Bronchial epithelial cell (primary cell): ENCODE measurements around the gene ZSWIM8. TPM values are rescaled to one million over a fixed set of nuclear protein-coding genes. Genes with fewer than 3 reads are reported as not detected.
A peak's percentile ranks its signal among the peaks of the same experiment; 100 is the strongest.

Source experiments
- DNase-seq: peaks from one replicate; pipeline ENCODE4 v3.0.0-alpha.2; 2010; ENCODE audit warnings: low read depth
- FAIRE-seq: peaks from 2 replicates; lab custom pipeline; 2011; peaks lifted over from hg19 to GRCh38; lab: Jason Lieb, UNC
- H3K27me3 ChIP-seq: 2 replicates; pipeline ENCODE4 v1.5.1; 2011; ENCODE audit warnings: low read length; ENCODE audit not compliant: control insufficient read depth, insufficient read depth
- H3K36me3 ChIP-seq: 2 replicates; pipeline ENCODE4 v1.5.1; 2011; ENCODE audit warnings: low read length; ENCODE audit not compliant: control insufficient read depth, insufficient read depth
- H3K4me3 ChIP-seq: 2 replicates; pipeline ENCODE4 v1.5.1; 2011; ENCODE audit warnings: mild to moderate bottlenecking, low read depth, low read length, control low read depth
- total RNA-seq: library from RNA; depleted of rRNA; stranded (reverse); fragments of >200 nt; gene quantifications from 2 replicates; pipeline ENCODE4 v1.2.1, GENCODE V29; 2014
- TF ChIP-seq, protein P1 (sequence below): IDR thresholded peaks from 2 replicates; pipeline ENCODE4 v1.5.1; 2011; ENCODE audit warnings: mild to moderate bottlenecking, moderate library complexity, low read length, control low read depth, inconsistent platforms; ENCODE audit not compliant: insufficient read depth, severe bottlenecking

ZSWIM8 gene
- total RNA-seq, 1 donor from 2014 or later, result 27.1 TPM

DNA sequence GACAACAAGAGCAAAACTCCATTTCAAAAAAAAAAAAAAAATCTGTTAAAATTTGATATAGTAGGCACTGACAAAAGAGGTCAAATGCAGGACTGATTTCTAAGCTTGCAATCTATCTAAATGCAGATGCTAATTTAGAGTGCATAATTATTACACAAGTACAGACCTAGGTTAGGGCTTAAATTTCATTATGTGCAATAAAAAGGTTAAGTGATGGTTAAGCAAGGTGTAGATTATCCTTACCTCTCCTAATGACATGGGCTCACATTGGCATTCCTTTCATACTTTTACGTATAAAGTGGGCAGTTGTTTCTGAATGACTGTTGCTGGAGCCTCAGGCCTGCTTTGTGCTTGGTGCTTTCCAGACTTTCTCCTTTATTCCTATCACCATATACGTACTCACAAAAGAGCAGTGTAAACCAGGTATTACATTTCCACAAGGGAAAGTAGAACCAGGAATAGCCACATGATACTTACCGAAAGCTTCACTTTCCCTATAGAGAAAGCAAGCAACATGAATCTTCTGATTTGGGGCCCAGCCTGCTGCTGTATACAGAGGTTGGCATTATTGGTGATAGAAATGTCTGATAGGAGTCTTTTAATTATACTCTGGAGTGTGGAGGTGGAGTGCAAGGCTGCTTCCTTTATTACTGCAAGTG, 5.7 kb upstream of the ZSWIM8 start:
- Histone ChIP-seq H3K4me3 (no peak overlapping the region), H3K36me3 (peaks cover 6% of the 10 kb centered on the region), H3K27me3 (no peaks in the 10 kb centered on the region)
- TF ChIP-seq, protein P1, sequence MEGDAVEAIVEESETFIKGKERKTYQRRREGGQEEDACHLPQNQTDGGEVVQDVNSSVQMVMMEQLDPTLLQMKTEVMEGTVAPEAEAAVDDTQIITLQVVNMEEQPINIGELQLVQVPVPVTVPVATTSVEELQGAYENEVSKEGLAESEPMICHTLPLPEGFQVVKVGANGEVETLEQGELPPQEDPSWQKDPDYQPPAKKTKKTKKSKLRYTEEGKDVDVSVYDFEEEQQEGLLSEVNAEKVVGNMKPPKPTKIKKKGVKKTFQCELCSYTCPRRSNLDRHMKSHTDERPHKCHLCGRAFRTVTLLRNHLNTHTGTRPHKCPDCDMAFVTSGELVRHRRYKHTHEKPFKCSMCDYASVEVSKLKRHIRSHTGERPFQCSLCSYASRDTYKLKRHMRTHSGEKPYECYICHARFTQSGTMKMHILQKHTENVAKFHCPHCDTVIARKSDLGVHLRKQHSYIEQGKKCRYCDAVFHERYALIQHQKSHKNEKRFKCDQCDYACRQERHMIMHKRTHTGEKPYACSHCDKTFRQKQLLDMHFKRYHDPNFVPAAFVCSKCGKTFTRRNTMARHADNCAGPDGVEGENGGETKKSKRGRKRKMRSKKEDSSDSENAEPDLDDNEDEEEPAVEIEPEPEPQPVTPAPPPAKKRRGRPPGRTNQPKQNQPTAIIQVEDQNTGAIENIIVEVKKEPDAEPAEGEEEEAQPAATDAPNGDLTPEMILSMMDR, result no peak
- FAIRE-seq, result no peak
- DNase-seq, result no peak

- TF ChIP-seq, protein P1, result no peak
- FAIRE-seq (no peak), DNase-seq (no peak)
- no peak overlapping the region for H3K4me3 ChIP-seq
- H3K27me3 ChIP-seq, result no peaks in the 10 kb centered on the region
- H3K36me3 ChIP-seq, result peaks cover 6% of the 10 kb centered on the region
Observed at GRCh38 chr10:73780301-73780700, 5.1 kb upstream of the ZSWIM8 start.

GRCh38 chr10:73780966-73781365, 4.4 kb upstream of the ZSWIM8 start:
- DNase-seq, result no peak

GRCh38 chr10:73781548-73781878, 3.9 kb upstream of the ZSWIM8 start:
- FAIRE-seq, result no peak
- Histone ChIP-seq H3K27me3 (no peaks in the 10 kb centered on the region), H3K4me3 (peak overlapping the region; percentile 82), H3K36me3 (peaks cover 5% of the 10 kb centered on the region)
- no peak for DNase-seq
- TF ChIP-seq, protein P1, result no peak

More at GRCh38 chr10:73780966-73781365, 4.4 kb upstream of the ZSWIM8 start:
- TF ChIP-seq, protein P1, result no peak
- H3K27me3 ChIP-seq, result no peaks in the 10 kb centered on the region
- peak overlapping the region; percentile 82 for H3K4me3 ChIP-seq
- peaks cover 5% of the 10 kb centered on the region for H3K36me3 ChIP-seq
- FAIRE-seq, result no peak

GRCh38 chr10:73781879-73782748, 3.3 kb upstream of the ZSWIM8 start, which contains the start of gene CHCHD1:
CHCHD1 (plus strand) TSS chr10:73782048; CDS start chr10:73782076, 28 bp downstream.
- H3K27me3 ChIP-seq, result no peaks in the 10 kb centered on the region
- FAIRE-seq (no peak), DNase-seq (peak; percentile 75)
- peaks cover 4% of the 10 kb centered on the region for H3K36me3 ChIP-seq
- TF ChIP-seq, protein P1, result no peak
- H3K4me3 ChIP-seq, result peak within 1 kb of the TSS; percentile 82
